Fibroblast of pulmonary artery (primary cell): Measurements from ENCODE around the gene CCL28.

ENCODE experiments used
- DNase-seq: peaks from one replicate; pipeline ENCODE4 v3.0.0-alpha.2; 2010; ENCODE audit warnings: low read depth
- H3K4me3 ChIP-seq: replicated peaks from 2 replicates; pipeline ENCODE4 v1.5.1; 2011; ENCODE audit warnings: low read depth, mild to moderate bottlenecking, control low read depth, low read length, moderate library complexity
- CTCF ChIP-seq: IDR thresholded peaks from 2 replicates; pipeline ENCODE4 v1.5.1; 2011; ENCODE audit warnings: mild to moderate bottlenecking, control low read depth, low read length, inconsistent platforms; ENCODE audit errors: missing control alignments

CCL28 gene

GRCh38 chr5:43348861-43349363, 63.3 kb downstream of the CCL28 start:
- no peak for TF ChIP-seq CTCF
- no peak for DNase-seq

GRCh38 chr5:43348207-43348606, 64.0 kb downstream of the CCL28 start:
- no peak for DNase-seq
- TF ChIP-seq CTCF = no peak
- H3K4me3 ChIP-seq = no peak overlapping the region

More at GRCh38 chr5:43348861-43349363, 63.3 kb downstream of the CCL28 start:
- H3K4me3 ChIP-seq = no peak overlapping the region

GRCh38 chr5:43338862-43339261, 73.3 kb downstream of the CCL28 start:
- no peak for DNase-seq
- H3K4me3 ChIP-seq = no peak overlapping the region
- TF ChIP-seq CTCF = no peak

- H3K4me3 ChIP-seq = no peak overlapping the region
- no peak for DNase-seq
- TF ChIP-seq CTCF = no peak
These were observed 76.0 kb downstream of the CCL28 start for GRCh38 chr5:43336159-43336558.

GRCh38 chr5:43335681-43336080, 76.5 kb downstream of the CCL28 start:
- H3K4me3 ChIP-seq = no peak overlapping the region
- no peak for TF ChIP-seq CTCF
- DNase-seq = no peak

- TF ChIP-seq CTCF = no peak
- no peak overlapping the region for H3K4me3 ChIP-seq
- DNase-seq = no peak
These were observed 79.8 kb downstream of the CCL28 start for GRCh38 chr5:43332401-43332800.
